ENCODE measurements around the gene TBC1D25. TPM values are rescaled to one million over a fixed set of nuclear protein-coding genes. Genes with fewer than 3 reads are reported as not detected.
A peak's percentile ranks its signal among the peaks of the same experiment; 100 is the strongest.
"Not testable (repeated sequence)": the region's sequence is repeated elsewhere in the genome, so short reads cannot be mapped to it uniquely, and the experiment has no call there.

TBC1D25 gene
- total RNA-seq, 2 donors from 2014 or later = 8.1 to 11.6 TPM

GRCh38 chrX:48540480-48540879 lies 966 bp downstream of the TBC1D25 start:
- Histone ChIP-seq H3K36me3 (no peaks in the 10 kb centered on the region), H3K4me3 (peak overlapping the region; percentile 50), H3K4me1 (no peaks in the 10 kb centered on the region), H3K27me3 (no peaks in the 10 kb centered on the region), H3K27ac (no peak overlapping the region), H3K9me3 (no peaks in the 10 kb centered on the region), H3K9ac (ENCODE audit: low read depth in 2 of 2, low read length in 2 of 2) (no peak overlapping the region)
- intact Hi-C loops (cut with DNase I) = no loop called here
- TF ChIP-seq, protein P1, sequence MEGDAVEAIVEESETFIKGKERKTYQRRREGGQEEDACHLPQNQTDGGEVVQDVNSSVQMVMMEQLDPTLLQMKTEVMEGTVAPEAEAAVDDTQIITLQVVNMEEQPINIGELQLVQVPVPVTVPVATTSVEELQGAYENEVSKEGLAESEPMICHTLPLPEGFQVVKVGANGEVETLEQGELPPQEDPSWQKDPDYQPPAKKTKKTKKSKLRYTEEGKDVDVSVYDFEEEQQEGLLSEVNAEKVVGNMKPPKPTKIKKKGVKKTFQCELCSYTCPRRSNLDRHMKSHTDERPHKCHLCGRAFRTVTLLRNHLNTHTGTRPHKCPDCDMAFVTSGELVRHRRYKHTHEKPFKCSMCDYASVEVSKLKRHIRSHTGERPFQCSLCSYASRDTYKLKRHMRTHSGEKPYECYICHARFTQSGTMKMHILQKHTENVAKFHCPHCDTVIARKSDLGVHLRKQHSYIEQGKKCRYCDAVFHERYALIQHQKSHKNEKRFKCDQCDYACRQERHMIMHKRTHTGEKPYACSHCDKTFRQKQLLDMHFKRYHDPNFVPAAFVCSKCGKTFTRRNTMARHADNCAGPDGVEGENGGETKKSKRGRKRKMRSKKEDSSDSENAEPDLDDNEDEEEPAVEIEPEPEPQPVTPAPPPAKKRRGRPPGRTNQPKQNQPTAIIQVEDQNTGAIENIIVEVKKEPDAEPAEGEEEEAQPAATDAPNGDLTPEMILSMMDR (IDR thresholded peaks at IDR 0.05) = no peak
- DNase-seq = no peak

DNA sequence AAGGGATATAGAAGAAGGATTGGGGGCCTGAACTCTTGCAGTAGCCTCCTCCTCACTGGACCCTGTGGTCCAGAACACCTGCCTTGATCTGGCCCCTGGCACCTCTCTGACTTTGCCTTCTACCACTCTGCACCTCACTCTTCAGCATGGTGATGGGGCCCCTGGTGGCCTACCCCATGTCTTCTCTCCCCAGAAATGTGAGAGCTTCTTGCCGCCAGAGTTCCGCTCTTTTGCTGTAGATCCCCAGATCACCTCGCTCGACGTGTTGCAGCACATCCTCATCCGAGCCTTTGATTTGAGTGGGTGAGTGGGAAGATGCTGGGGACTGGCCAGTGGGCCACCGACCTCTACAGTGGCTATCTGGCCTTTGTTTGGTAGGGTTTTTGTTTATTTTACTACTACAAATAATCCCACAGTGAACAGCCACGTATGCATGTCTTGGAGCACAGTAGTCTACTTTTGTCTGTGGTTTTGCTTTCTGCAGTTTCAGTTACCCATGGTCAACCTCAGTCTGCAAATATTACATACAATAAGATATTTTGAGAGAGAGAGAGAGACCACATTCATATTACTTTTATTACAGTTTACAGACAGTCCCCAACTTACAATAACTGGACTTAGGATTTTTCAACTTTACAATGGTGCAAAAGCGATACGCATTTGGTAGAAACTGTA lies 1.8 kb downstream of the TBC1D25 start:
- intact Hi-C loops (cut with DNase I) = no loop called here
- Histone ChIP-seq H3K9me3 (no peaks in the 10 kb centered on the region), H3K9ac (ENCODE audit: low read depth in 2 of 2, low read length in 2 of 2) (no peak overlapping the region), H3K27ac (no peak overlapping the region), H3K4me1 (no peaks in the 10 kb centered on the region), H3K4me3 (no peak overlapping the region), H3K27me3 (no peaks in the 10 kb centered on the region), H3K36me3 (no peaks in the 10 kb centered on the region)
- no peak for DNase-seq
- TF ChIP-seq, protein P1 (IDR thresholded peaks at IDR 0.05) = no peak

DNA sequence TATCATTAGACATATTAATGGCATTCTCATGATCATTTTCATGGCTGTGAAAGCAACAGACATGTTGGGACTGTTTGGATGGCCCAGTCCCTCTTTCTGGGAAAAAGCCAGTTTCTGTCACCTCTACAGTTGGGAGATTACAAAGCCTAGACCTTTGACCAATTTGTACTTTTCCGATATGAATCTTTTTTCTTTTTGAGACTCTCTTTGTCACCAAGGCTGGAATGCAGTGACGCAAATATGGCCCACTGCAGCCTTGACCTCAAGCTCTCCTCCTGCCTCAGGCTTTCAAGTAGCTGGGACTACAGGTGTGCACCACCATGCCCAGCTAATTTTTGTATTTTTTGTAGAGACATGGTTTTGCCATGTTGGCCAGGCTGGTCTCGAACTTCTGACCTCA lies 9.4 kb downstream of the TBC1D25 start:
- Histone ChIP-seq H3K36me3 (no peaks in the 10 kb centered on the region), H3K4me1 (no peaks in the 10 kb centered on the region), H3K9ac (ENCODE audit: low read depth in 2 of 2, low read length in 2 of 2) (no peak overlapping the region), H3K4me3 (no peak overlapping the region), H3K27me3 (no peaks in the 10 kb centered on the region), H3K9me3 (no peaks in the 10 kb centered on the region), H3K27ac (no peak overlapping the region)
- TF ChIP-seq, protein P1 (IDR thresholded peaks at IDR 0.05) = no peak
- DNase-seq = no peak
- intact Hi-C loops (cut with DNase I) = no loop called here

- DNase-seq; H3K9ac ChIP-seq (ENCODE audit: low read depth in 2 of 2, low read length in 2 of 2); H3K9me3 ChIP-seq; H3K4me1 ChIP-seq; H3K27ac ChIP-seq; H3K27me3 ChIP-seq; intact Hi-C loops (cut with DNase I); H3K36me3 ChIP-seq; H3K4me3 ChIP-seq: not testable (repeated sequence)
Observed at GRCh38 chrX:48555731-48556325, 16.3 kb downstream of the TBC1D25 start.

DNA sequence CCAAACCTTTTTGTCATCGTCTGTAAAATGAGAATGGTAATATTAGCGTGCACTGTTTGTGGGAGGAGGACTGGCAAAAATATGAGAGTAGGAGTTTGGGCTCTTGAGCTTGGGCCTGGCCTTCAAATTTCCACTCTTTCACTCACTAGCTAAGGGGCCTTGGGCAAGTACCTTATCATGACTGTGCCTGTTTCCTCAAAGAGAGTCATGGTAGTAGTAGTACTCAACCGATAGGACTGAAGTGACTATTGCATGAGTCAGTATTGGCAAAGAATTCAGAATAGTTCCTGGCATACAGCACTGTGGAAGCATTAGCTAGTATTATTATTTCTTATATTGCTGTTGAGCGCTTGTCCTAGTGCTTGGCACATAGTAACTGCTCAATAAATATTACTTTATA lies 18.8 kb downstream of the TBC1D25 start:
- no peak overlapping the region for H3K27ac ChIP-seq
- no peak overlapping the region for H3K9ac ChIP-seq (ENCODE audit: low read depth in 2 of 2, low read length in 2 of 2)
- H3K4me3 ChIP-seq = no peak overlapping the region
- TF ChIP-seq, protein P1 (IDR thresholded peaks at IDR 0.05) = no peak
- intact Hi-C loops (cut with DNase I) = no loop called here
- no peaks in the 10 kb centered on the region for H3K27me3 ChIP-seq
- no peak for DNase-seq
- H3K9me3 ChIP-seq = no peaks in the 10 kb centered on the region
- H3K36me3 ChIP-seq = no peaks in the 10 kb centered on the region
- H3K4me1 ChIP-seq = no peaks in the 10 kb centered on the region

DNA sequence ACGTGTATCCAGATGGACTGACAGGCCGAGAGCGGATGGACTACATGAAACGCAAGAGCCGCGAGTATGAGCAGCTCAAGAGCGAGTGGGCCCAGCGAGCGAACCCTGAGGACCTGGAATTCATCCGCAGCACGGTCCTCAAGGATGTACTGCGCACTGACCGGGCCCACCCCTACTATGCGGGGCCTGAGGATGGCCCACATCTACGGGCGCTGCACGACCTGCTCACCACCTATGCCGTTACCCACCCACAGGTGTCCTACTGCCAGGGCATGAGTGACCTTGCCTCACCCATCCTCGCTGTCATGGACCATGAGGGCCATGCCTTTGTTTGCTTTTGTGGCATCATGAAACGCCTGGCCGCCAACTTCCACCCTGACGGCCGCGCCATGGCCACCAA lies 20.1 kb downstream of the TBC1D25 start:
- Histone ChIP-seq H3K4me3 (no peak overlapping the region), H3K27me3 (no peaks in the 10 kb centered on the region), H3K27ac (no peak overlapping the region), H3K9ac (ENCODE audit: low read depth in 2 of 2, low read length in 2 of 2) (no peak overlapping the region), H3K36me3 (no peaks in the 10 kb centered on the region), H3K4me1 (no peaks in the 10 kb centered on the region), H3K9me3 (no peaks in the 10 kb centered on the region)
- TF ChIP-seq, protein P1 (IDR thresholded peaks at IDR 0.05) = no peak
- intact Hi-C loops (cut with DNase I) = no loop called here
- DNase-seq = no peak
